HEK293T (cell line): ENCODE data around the gene KIAA0930.

Experiments
- CTCF ChIA-PET: fragments of 350-600 bp; formaldehyde crosslinking; extraction: SDS; loops from one replicate; lab custom pipeline; 2021; ENCODE audit warnings: antibody characterized with exemption, inconsistent platforms; lab: Yijun Ruan, JAX
- POLR2A ChIA-PET: fragments of 350-600 bp; formaldehyde crosslinking; extraction: SDS; loops from one replicate; lab custom pipeline; 2020; ENCODE audit warnings: antibody characterized with exemption, inconsistent platforms; lab: Yijun Ruan, JAX
- DNase-seq: peaks from one replicate; pipeline ENCODE4 v3.0.0; 2012; ENCODE audit warnings: mixed read lengths; ENCODE audit errors: extremely low spot score
- ARNT ChIP-seq: fragments of 450-650 bp; IDR thresholded peaks from 2 replicates; pipeline ENCODE4 v1.6.1; 2017; ENCODE audit warnings: mild to moderate bottlenecking
- BHLHE40 ChIP-seq: fragments of 450-650 bp; IDR thresholded peaks from 2 replicates; pipeline ENCODE4 v1.6.1; 2016; ENCODE audit warnings: mild to moderate bottlenecking, moderate library complexity, borderline replicate concordance
- CTBP1 ChIP-seq: fragments of 450-650 bp; IDR thresholded peaks from 2 replicates; pipeline ENCODE4 v1.6.1; 2016; ENCODE audit warnings: borderline replicate concordance
- ELF4 ChIP-seq: fragments of 450-650 bp; IDR thresholded peaks from 2 replicates; pipeline ENCODE4 v1.6.1; 2017; ENCODE audit warnings: antibody characterized with exemption
- FOXA1 ChIP-seq: fragments of 450-650 bp; IDR thresholded peaks from 2 replicates; pipeline ENCODE4 v1.6.1; 2016; ENCODE audit warnings: mild to moderate bottlenecking
- FOXK2 ChIP-seq: fragments of 450-650 bp; IDR thresholded peaks from 2 replicates; pipeline ENCODE4 v1.6.1; 2016; ENCODE audit warnings: mild to moderate bottlenecking
- FOXM1 ChIP-seq: fragments of 450-650 bp; IDR thresholded peaks from 2 replicates; pipeline ENCODE4 v1.6.1; 2017; ENCODE audit warnings: mild to moderate bottlenecking, borderline replicate concordance
- HDGF ChIP-seq: fragments of 450-650 bp; IDR thresholded peaks from 2 replicates; pipeline ENCODE4 v1.6.1; 2017; ENCODE audit warnings: antibody characterized with exemption, borderline replicate concordance
- L3MBTL2 ChIP-seq: fragments of 450-650 bp; conservative IDR thresholded peaks from 2 replicates; pipeline ENCODE4 v1.6.1; 2016; ENCODE audit warnings: mild to moderate bottlenecking
- LEF1 ChIP-seq: fragments of 450-650 bp; IDR thresholded peaks from 2 replicates; pipeline ENCODE4 v1.6.1; 2017; ENCODE audit warnings: mild to moderate bottlenecking, borderline replicate concordance
- NFRKB ChIP-seq: fragments of 450-650 bp; IDR thresholded peaks from 2 replicates; pipeline ENCODE4 v1.6.1; 2016; ENCODE audit warnings: mild to moderate bottlenecking, moderate library complexity
- PKNOX1 ChIP-seq: fragments of 450-650 bp; IDR thresholded peaks from 2 replicates; pipeline ENCODE4 v1.6.1; 2016
- SP1 ChIP-seq: fragments of 450-650 bp; IDR thresholded peaks from 2 replicates; pipeline ENCODE4 v1.6.1; 2017
- SUZ12 ChIP-seq: fragments of 450-650 bp; IDR thresholded peaks from 2 replicates; pipeline ENCODE4 v1.6.1; 2016; ENCODE audit warnings: mild to moderate bottlenecking
- TARDBP ChIP-seq: fragments of 450-650 bp; IDR thresholded peaks from 2 replicates; pipeline ENCODE4 v1.6.1; 2016
- ZNF384 ChIP-seq: fragments of 450-650 bp; IDR thresholded peaks from 2 replicates; pipeline ENCODE4 v1.6.1; 2016

The KIAA0930 gene

GRCh38 chr22:45217806-45218205, 22.9 kb downstream of the KIAA0930 start:
- ChIA-PET POLR2A (no interaction called here), CTCF (no interaction called here)
- TF ChIP-seq BHLHE40 (no peak), HDGF (no peak), NFRKB (no peak), PKNOX1 (no peak), FOXM1 (no peak), LEF1 (no peak), ARNT (no peak), ZNF384 (no peak), FOXA1 (no peak), SUZ12 (no peak), SP1 (no peak), L3MBTL2 (no peak), TARDBP (no peak), FOXK2 (no peak), CTBP1 (no peak), ELF4 (no peak)
- no peak for DNase-seq

DNA sequence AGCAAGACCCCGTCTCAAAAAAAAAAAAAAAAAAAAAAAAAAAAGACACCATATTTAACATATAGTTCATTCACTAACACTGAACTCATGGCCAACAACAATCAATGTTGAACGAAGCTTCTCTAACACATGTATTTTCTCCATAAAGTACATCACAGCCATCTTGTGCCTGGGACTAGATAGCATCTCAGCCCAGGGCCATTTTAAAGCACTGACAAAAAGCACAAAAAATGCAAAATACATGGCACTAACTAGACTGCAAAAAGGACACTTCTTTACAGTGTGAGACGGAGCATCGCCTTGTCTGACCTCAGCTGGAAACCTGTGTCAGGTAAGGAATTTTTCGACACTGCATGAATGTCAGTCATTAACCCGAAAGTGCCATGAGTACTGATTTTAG, 23.3 kb downstream of the KIAA0930 start:
- POLR2A ChIA-PET = no interaction called here
- no peak for DNase-seq
- TF ChIP-seq ELF4 = no peak
- TF ChIP-seq FOXK2 = no peak
- TF ChIP-seq FOXM1 = no peak
- no peak for TF ChIP-seq TARDBP
- TF ChIP-seq FOXA1 = no peak
- CTCF ChIA-PET = no interaction called here

DNA sequence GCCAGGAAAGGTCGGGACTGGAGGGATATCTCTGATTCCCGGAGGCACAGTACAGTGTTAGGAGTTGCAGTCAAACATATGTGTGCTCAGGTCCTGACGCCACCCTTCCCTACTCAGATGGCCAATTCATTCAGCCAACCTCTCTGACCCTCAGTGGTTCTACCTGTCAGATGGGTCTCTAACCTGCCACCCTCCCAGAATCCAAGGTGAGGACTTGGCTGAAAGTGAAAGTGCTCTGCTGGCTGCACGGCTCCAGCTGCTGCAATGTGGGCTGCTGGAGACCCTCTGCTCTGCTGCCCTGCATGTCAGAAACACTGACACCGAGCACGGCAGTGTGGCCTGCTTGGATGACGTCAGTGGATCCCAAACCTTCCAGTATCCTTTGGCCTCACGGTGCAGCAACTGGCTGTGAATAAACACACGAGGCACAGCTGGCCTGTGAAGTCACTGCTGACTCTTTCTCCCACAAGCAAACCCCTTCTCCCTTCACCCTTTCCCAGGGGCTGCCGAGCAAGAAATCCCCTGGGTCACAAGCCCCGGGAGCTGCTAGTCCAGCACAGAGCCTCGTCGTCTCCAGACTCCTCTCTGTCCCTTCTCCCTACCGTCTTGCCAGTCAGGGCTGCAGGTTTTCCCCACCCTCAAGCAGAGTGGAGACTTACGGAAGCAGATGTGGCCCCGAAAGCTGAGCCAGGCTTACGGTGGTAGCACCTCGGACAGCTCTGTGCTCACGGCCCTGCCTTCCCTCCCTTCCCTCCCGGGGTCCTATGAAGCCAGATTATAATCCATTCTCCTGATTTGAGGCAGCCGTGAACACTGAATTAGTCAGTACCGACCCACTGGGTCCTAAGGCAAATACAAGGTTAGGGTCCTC, 24.3 kb downstream of the KIAA0930 start:
- TF ChIP-seq FOXA1 (no peak), BHLHE40 (no peak), CTBP1 (no peak), ZNF384 (no peak)
- POLR2A ChIA-PET = no interaction called here
- DNase-seq = no peak

GRCh38 chr22:45212992-45213751, 27.5 kb downstream of the KIAA0930 start:
- DNase-seq = no peak
- ChIA-PET POLR2A (no interaction called here), CTCF (no interaction called here)
- TF ChIP-seq SP1 (no peak), BHLHE40 (no peak), LEF1 (no peak), TARDBP (no peak), ZNF384 (no peak), SUZ12 (no peak), FOXK2 (no peak), ARNT (no peak), FOXM1 (no peak), FOXA1 (no peak), ELF4 (no peak), NFRKB (no peak), CTBP1 (no peak), PKNOX1 (no peak), L3MBTL2 (no peak), HDGF (no peak)

More for the DNA sequence above, 24.3 kb downstream of the KIAA0930 start:
- CTCF ChIA-PET = no interaction called here

DNA sequence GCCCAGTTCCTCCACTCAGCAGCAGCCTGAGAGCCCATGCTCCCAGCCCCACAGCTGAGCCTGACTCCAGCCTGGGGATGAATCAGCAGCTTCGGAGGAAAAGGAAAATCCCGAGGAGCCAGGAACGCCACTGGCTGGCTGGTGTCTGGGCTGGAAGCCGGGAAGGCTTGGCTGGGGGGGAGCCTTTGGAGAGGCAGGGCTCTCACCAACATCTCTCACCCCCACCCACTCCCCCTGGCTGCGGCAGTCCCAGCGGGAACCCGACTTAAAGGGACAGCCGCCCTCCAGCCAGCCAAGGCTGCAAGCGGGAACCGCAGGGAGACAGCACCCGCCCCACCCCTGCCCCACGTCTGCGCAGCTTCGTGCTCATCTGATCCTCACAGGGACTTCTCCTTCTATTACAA, 28.4 kb downstream of the KIAA0930 start:
- CTCF ChIA-PET = interaction anchor here (0.7 kb wide), 1 partner anchor 92 kb away, joined by 3 read pairs; no protein-coding TSS in a partner anchor
- POLR2A ChIA-PET = no interaction called here
- no peak for DNase-seq
- TF ChIP-seq TARDBP (no peak), SUZ12 (no peak), FOXK2 (no peak), BHLHE40 (no peak), CTBP1 (no peak), ZNF384 (no peak), FOXM1 (no peak), SP1 (no peak), ARNT (no peak), PKNOX1 (no peak), FOXA1 (no peak), LEF1 (no peak), HDGF (no peak), NFRKB (no peak), L3MBTL2 (no peak), ELF4 (no peak)

DNA sequence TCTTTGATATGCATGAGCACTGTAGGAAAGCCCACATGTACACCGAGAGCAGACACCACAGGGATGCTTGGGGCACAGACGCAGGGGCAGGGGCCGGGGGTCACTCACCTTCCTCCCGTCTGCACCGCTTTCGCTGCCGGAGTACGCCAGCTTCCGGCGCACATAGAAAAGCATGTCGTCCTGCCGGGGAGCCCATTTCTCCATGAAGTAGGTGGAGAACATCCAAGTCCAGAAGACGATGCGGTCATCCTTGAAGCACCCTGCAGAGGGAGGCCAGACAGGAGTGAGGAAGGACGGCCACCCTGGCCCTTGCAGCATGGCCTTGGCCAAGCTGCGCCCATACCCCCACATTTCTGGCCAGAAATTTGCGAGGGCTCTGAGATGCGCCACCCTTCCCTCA, 28.8 kb downstream of the KIAA0930 start:
- no peak for DNase-seq
- ChIA-PET CTCF (interaction anchor here (0.7 kb wide), 1 partner anchor 91 kb away, joined by 3 read pairs; no protein-coding TSS in a partner anchor), POLR2A (no interaction called here)
- TF ChIP-seq ARNT (no peak), HDGF (no peak), TARDBP (no peak), CTBP1 (no peak), SP1 (no peak), FOXM1 (no peak), FOXK2 (no peak), LEF1 (no peak), FOXA1 (no peak), SUZ12 (no peak), ZNF384 (no peak)
